A549 (cell line): ENCODE measurements around the gene MAMLD1. TPM values are rescaled to one million over a fixed set of nuclear protein-coding genes. Genes with fewer than 3 reads are reported as not detected.

Source experiments
- ATAC-seq, 2 experiments: fragments of 200-7000 bp in 1 of 2; fragments of >200 bp in 1 of 2; cut with Nextera tagmentation in 1 of 2; cut with Tn5 transposase in 1 of 2; 3 replicates each; pipeline versions ENCODE4 v1.8.0 to v1.9.1; 2018 to 2020; ENCODE audit warnings: mild to moderate bottlenecking in 1 of 2, moderate library complexity in 1 of 2
- CTCF ChIA-PET: fragments of 300-600 bp; sonication (Branson Sonifier 250); formaldehyde crosslinking; extraction: SDS; loops from one replicate; lab custom pipeline; 2021; ENCODE audit warnings: antibody characterized with exemption, inconsistent platforms; lab: Yijun Ruan, JAX
- POLR2A ChIA-PET: fragments of 350-600 bp; formaldehyde crosslinking; extraction: SDS; loops from one replicate; lab custom pipeline; 2021; ENCODE audit warnings: antibody characterized with exemption, inconsistent platforms; lab: Yijun Ruan, JAX
- DNase-seq, 2 experiments: peaks; one replicate each; pipeline versions ENCODE4 v3.0.0 to v3.0.0-alpha.2; 2011 to 2016; ENCODE audit warnings: low read depth in 1 of 2, low spot score in 1 of 2
- FAIRE-seq: peaks from 2 replicates; lab custom pipeline; 2011; peaks lifted over from hg19 to GRCh38; lab: Jason Lieb, UNC
- H3K27ac ChIP-seq, 2 experiments: fragments of >200 bp; sonication (Bioruptor Twin); formaldehyde crosslinking; 3 replicates each; pipeline ENCODE4 v1.5.1; 2016 to 2017
- H3K4me1 ChIP-seq: fragments of >200 bp; sonication (Bioruptor Twin); formaldehyde crosslinking; 3 replicates; pipeline ENCODE4 v1.6.1; 2016
- H3K4me2 ChIP-seq: fragments of >200 bp; sonication (Bioruptor Twin); formaldehyde crosslinking; 3 replicates; pipeline ENCODE4 v1.6.1; 2016
- H3K4me3 ChIP-seq: fragments of >200 bp; sonication (Bioruptor Twin); formaldehyde crosslinking; 3 replicates; pipeline ENCODE4 v1.5.1; 2016
- H3K9me3 ChIP-seq: fragments of >200 bp; sonication (Bioruptor Twin); formaldehyde crosslinking; 3 replicates; pipeline ENCODE4 v1.6.1; 2016
- CBX8 ChIP-seq: fragments of 200-600 bp; sonication (generic); IDR thresholded peaks from 2 replicates; pipeline ENCODE4 v1.6.1; 2016
- CHD4 ChIP-seq: fragments of 200-600 bp; sonication (generic); IDR thresholded peaks from 2 replicates; pipeline ENCODE4 v1.6.1; 2016; ENCODE audit warnings: antibody characterized with exemption, mild to moderate bottlenecking, borderline replicate concordance
- EHMT2 ChIP-seq: fragments of 200-600 bp; sonication (generic); IDR thresholded peaks from 2 replicates; pipeline ENCODE4 v1.6.1; 2016; ENCODE audit warnings: antibody characterized with exemption, low read depth, mild to moderate bottlenecking, moderate library complexity
- FOSL2 ChIP-seq, 2 experiments: fragments of 450-650 bp in 1 of 2; fragments of >200 bp in 1 of 2; sonication (Bioruptor Twin) in 1 of 2; formaldehyde crosslinking; IDR thresholded peaks; 2 replicates each; pipeline versions ENCODE4 v1.5.0 to v1.6.1; 2016 to 2020; ENCODE audit warnings: mild to moderate bottlenecking in 1 of 2, moderate library complexity in 1 of 2
- FOXS1 ChIP-seq: fragments of 250-450 bp; sonication (Bioruptor Pico); IDR thresholded peaks from 2 replicates; pipeline ENCODE4 v1.5.0; 2020; ENCODE audit warnings: mild to moderate bottlenecking, moderate library complexity
- GATA3 ChIP-seq: IDR thresholded peaks from 2 replicates; pipeline ENCODE4 v1.6.1; 2012; ENCODE audit warnings: borderline replicate concordance
- HOXA7 ChIP-seq: fragments of 250-450 bp; sonication (Bioruptor Pico); IDR thresholded peaks from 2 replicates; pipeline ENCODE4 v1.5.0; 2020; ENCODE audit warnings: mild to moderate bottlenecking, moderate library complexity
- MAX ChIP-seq: IDR thresholded peaks from 2 replicates; pipeline ENCODE4 v1.6.1; 2012
- MAZ ChIP-seq: fragments of 150-350 bp; IDR thresholded peaks from 2 replicates; pipeline ENCODE4 v1.6.1; 2014; ENCODE audit warnings: antibody characterized with exemption, low read depth, low read length, borderline replicate concordance
- NPAS2 ChIP-seq: fragments of 250-450 bp; sonication (Bioruptor Pico); IDR thresholded peaks from 2 replicates; pipeline ENCODE4 v1.8.0; 2022; ENCODE audit warnings: mild to moderate bottlenecking, moderate library complexity, borderline replicate concordance
- PHF8 ChIP-seq: fragments of 200-600 bp; sonication (generic); IDR thresholded peaks from 2 replicates; pipeline ENCODE4 v1.6.1; 2016; ENCODE audit warnings: low read depth, mild to moderate bottlenecking, antibody characterized with exemption, moderate library complexity, borderline replicate concordance
- RCOR1 ChIP-seq: fragments of 150-350 bp; IDR thresholded peaks from 2 replicates; pipeline ENCODE4 v1.6.1; 2014; ENCODE audit warnings: antibody characterized with exemption, low read length, low read depth
- RFX5 ChIP-seq: fragments of 450-650 bp; IDR thresholded peaks from 2 replicates; pipeline ENCODE4 v1.7.1; 2014; ENCODE audit warnings: antibody characterized with exemption, mild to moderate bottlenecking, moderate library complexity
- SREBF2 ChIP-seq: fragments of 450-650 bp; IDR thresholded peaks from 2 replicates; pipeline ENCODE4 v1.6.1; 2014; ENCODE audit warnings: mild to moderate bottlenecking, moderate library complexity
- ZC3H11A ChIP-seq: fragments of 450-650 bp; IDR thresholded peaks from 2 replicates; pipeline ENCODE4 v1.6.1; 2014; ENCODE audit warnings: antibody characterized with exemption, mild to moderate bottlenecking
- ZFP36 ChIP-seq: fragments of 450-650 bp; IDR thresholded peaks from 2 replicates; pipeline ENCODE4 v1.6.1; 2014; ENCODE audit warnings: borderline replicate concordance; ENCODE audit not compliant: partially characterized antibody
- WGBS: methylation state at CpG from one replicate; pipeline ENCODE4 v1.1.6; 2017; ENCODE audit errors: missing lambda C conversion rate; 5-methylcytosine and 5-hydroxymethylcytosine counted together
- polyA plus RNA-seq, 4 experiments: library from polyadenylated mRNA; depleted of rRNA in 3 of 4; stranded (reverse); fragments of >200 nt; fragmentation: RNase III in 1 of 4; extraction: RNeasy Plus Mini Kit Qiagen cat#74134 plus additional on column Dnase treatment in 1 of 4; gene quantifications; 2 replicates in 3 of 4; 3 replicates in 1 of 4; pipeline ENCODE4 v1.2.3, GENCODE V29; 2011 to 2017
- TF ChIP-seq, protein P1 (sequence below): fragments of 450-650 bp; IDR thresholded peaks from 2 replicates; pipeline ENCODE4 v1.6.1; 2014; ENCODE audit warnings: antibody characterized with exemption
- TF ChIP-seq, protein P2 (sequence below): fragments of 250-450 bp; sonication (Bioruptor Pico); IDR thresholded peaks from 2 replicates; pipeline ENCODE4 v1.5.0; 2020; ENCODE audit warnings: low read depth, mild to moderate bottlenecking, moderate library complexity
- TF ChIP-seq, protein P3 (sequence below): fragments of 250-450 bp; sonication (Bioruptor Pico); IDR thresholded peaks from 2 replicates; pipeline ENCODE4 v1.5.0; 2021; ENCODE audit warnings: mild to moderate bottlenecking, moderate library complexity, borderline replicate concordance

The MAMLD1 gene
- polyA plus RNA-seq, 2 of the 4 experiments (the other 2 are of a cell fraction): 1.2 to 2.3 TPM

DNA sequence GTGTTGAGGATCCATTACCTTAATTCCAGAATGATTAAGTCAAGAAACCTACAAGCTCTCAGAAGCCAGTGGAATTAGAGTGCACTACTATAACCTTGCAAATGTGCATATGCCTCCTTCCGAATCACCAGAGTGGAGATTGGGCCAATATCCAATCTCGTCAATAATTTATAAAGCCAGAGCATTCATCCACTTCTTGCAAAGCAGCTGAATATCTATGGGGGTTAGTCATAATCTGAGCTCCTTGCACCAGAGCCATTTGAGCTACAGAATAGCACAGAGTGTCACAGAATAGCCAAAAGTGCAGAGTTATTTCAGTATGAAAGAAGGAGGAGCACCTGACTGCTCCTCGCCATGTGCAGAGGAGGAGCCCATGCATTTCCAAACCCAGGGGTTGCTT, 136.1 kb downstream of the MAMLD1 start:
- H3K27ac ChIP-seq: no peak overlapping the region
- POLR2A ChIA-PET: no interaction called here
- no peaks in the 10 kb centered on the region for H3K9me3 ChIP-seq
- peak overlapping the region; percentile 37; the same call in 1 of the 3 replicates for H3K4me2 ChIP-seq
- ATAC-seq (peak in 1 of 2 experiments; percentile 51; a peak in 2 of 6 replicates), FAIRE-seq (no peak), DNase-seq (no peak)
- no peak for TF ChIP-seq FOXS1
- TF ChIP-seq HOXA7 (CRISPR knock-in tag): no peak
- TF ChIP-seq EHMT2: no peak
- TF ChIP-seq RFX5: no peak
- no peak for TF ChIP-seq MAX
- no peak for TF ChIP-seq CHD4
- no peak for TF ChIP-seq ZC3H11A
- TF ChIP-seq NPAS2 (CRISPR knock-in tag): no peak
- TF ChIP-seq PHF8: no peak
- TF ChIP-seq RCOR1: no peak
- TF ChIP-seq, protein P1, sequence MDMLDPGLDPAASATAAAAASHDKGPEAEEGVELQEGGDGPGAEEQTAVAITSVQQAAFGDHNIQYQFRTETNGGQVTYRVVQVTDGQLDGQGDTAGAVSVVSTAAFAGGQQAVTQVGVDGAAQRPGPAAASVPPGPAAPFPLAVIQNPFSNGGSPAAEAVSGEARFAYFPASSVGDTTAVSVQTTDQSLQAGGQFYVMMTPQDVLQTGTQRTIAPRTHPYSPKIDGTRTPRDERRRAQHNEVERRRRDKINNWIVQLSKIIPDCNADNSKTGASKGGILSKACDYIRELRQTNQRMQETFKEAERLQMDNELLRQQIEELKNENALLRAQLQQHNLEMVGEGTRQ: no peak
- TF ChIP-seq SREBF2: no peak
- no peak for TF ChIP-seq GATA3
- TF ChIP-seq, protein P2, sequence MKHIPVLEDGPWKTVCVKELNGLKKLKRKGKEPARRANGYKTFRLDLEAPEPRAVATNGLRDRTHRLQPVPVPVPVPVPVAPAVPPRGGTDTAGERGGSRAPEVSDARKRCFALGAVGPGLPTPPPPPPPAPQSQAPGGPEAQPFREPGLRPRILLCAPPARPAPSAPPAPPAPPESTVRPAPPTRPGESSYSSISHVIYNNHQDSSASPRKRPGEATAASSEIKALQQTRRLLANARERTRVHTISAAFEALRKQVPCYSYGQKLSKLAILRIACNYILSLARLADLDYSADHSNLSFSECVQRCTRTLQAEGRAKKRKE: no peak
- TF ChIP-seq FOSL2 (IDR thresholded peaks at IDR 0.05): no peak
- no peak for TF ChIP-seq FOSL2 (CRISPR knock-in tag; IDR thresholded peaks at IDR 0.05)
- no peak for TF ChIP-seq ZFP36
- 44% methylated on average over 2 of the region's 3 CpGs for WGBS
- CTCF ChIA-PET: interaction anchor here (1.0 to 2.3 kb wide), 2 partner anchors 13 to 218 kb away, joined by 3 to 7 read pairs; no protein-coding TSS in a partner anchor
- H3K4me3 ChIP-seq: no peak overlapping the region
- H3K4me1 ChIP-seq: no peaks in the 10 kb centered on the region; the same call in 2 of the 3 replicates

GRCh38 chrX:150502091-150502490, 139.0 kb downstream of the MAMLD1 start:
- Histone ChIP-seq H3K4me3 (no peak overlapping the region), H3K4me2 (no peak overlapping the region), H3K4me1 (no peaks in the 10 kb centered on the region; the same call in 2 of the 3 replicates), H3K9me3 (no peaks in the 10 kb centered on the region), H3K27ac (no peak overlapping the region)
- ATAC-seq (no peak), DNase-seq (no peak), FAIRE-seq (no peak)
- TF ChIP-seq, protein P2: no peak
- TF ChIP-seq CBX8 (no peak), MAZ (no peak)
- TF ChIP-seq, protein P3, sequence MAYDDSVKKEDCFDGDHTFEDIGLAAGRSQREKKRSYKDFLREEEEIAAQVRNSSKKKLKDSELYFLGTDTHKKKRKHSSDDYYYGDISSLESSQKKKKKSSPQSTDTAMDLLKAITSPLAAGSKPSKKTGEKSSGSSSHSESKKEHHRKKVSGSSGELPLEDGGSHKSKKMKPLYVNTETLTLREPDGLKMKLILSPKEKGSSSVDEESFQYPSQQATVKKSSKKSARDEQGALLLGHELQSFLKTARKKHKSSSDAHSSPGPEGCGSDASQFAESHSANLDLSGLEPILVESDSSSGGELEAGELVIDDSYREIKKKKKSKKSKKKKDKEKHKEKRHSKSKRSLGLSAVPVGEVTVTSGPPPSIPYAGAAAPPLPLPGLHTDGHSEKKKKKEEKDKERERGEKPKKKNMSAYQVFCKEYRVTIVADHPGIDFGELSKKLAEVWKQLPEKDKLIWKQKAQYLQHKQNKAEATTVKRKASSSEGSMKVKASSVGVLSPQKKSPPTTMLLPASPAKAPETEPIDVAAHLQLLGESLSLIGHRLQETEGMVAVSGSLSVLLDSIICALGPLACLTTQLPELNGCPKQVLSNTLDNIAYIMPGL: no peak
- 67% methylated on average over 2 of the region's 3 CpGs for WGBS
- ChIA-PET POLR2A (no interaction called here), CTCF (interaction anchor here (0.8 to 1.7 kb wide), 2 partner anchors 10 to 16 kb away, joined by 3 to 6 read pairs; no protein-coding TSS in a partner anchor)
